Measurements from ENCODE around the gene STK32B.

STK32B gene

DNA sequence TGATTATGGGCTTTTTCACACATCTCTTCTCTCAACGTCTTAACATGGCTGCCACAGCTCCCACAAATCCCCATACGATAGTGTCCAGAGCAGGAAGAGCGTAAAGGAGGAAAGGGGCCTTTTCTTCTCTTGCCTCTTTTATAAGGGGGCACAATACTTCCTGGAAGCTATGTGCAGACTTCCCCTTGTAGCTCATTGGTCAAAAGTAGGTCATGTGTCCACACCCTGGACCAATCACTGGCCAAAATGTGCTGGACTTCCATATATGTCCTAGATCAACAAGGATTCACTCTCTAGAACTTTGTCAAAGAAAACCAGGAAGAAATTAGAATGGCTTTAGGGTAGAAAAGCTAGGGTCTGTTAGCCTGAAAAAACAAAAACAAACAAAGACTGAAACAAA, 26.7 kb downstream of the STK32B start:
- DNase-seq: no peak

DNA sequence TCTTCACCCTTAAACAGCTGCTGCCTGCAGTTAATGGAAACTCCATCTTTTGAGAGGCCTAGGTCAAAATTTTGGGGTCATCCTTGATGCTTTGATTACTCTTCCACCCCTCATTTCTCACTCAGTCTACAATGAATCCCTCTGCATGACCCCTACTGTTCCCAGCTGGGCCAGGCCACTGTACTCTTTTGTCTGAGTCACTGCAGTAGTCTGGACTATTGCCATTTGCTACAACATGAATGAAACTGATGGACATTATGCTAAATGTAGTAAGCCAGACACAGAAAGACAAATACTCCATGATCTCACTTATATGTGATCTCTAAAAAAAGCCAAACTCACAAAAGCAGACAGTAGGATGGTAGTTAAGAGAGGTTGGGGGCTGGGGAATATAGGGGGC, 28.3 kb downstream of the STK32B start:
- DNase-seq: no peak

GRCh38 chr4:5081441-5081999, 30.2 kb downstream of the STK32B start:
- DNase-seq: no peak

GRCh38 chr4:5082376-5082775, 31.1 kb downstream of the STK32B start:
- DNase-seq: no peak

- DNase-seq: no peak
Measured at GRCh38 chr4:5084911-5085475, 33.7 kb downstream of the STK32B start.

- no peak for DNase-seq
Measured at GRCh38 chr4:5086535-5086934, 35.3 kb downstream of the STK32B start.

DNA sequence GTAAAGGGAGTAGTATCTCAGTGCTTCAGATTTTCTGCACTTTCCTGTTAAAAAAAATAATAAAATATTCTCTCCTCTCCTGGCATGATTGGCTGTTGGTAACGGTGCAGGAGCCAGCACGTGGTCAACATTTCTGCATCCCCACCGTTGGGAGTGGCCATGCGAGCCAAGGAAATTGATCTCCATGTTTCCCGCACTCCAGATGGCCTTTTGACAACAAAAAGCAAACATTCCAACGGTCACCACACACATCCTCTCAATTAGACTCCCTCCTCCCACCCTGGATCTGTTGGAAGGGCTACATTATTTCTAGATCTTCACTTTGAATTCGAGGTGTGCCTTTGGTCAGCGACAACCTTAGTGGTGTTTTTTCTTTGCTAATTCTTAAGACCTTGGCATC, 45.0 kb downstream of the STK32B start:
- DNase-seq: no peak

DNA sequence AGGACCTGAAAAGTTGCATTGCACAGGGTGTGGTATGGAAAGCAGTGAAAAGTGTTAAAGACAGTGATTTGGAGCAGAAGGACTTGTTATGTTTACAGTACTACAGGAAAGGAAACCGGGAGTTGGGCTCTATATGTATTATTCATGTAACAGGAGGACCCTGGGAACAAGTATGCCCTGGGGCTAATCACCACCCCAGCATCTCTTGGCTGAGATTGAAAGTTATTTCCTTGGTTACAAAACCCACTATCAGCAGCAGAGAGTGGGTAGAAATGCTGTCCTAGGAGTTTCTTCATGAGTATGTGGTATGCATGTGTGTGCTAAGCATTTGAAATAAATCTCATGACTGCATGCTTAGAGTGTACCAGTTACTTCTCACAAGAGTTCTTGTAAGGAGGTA, 46.9 kb downstream of the STK32B start:
- no peak for DNase-seq

DNA sequence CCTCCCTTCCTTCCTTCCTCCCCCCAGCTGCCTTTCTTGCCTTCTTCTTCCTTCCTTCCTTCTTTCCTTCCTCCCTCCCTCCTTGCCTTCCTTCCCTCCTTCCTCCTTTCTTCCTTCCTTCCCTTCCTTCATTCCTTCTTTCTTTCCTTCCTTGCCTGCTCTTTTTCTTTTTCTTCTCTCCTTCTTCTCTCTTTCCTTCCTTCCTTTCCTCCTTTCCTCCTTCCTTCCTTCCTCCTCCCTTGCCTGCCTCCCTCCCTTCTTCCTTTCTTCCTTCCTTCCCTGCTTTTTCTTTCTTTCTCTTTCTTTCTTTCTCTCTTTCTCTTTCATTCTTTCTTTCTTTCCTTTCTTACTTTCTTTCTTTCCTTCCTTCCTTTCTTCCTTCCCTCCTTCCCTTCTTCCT, 49.1 kb downstream of the STK32B start:
- no peak for DNase-seq

GRCh38 chr4:5100986-5101385, 49.7 kb downstream of the STK32B start:
- DNase-seq: no peak

DNA sequence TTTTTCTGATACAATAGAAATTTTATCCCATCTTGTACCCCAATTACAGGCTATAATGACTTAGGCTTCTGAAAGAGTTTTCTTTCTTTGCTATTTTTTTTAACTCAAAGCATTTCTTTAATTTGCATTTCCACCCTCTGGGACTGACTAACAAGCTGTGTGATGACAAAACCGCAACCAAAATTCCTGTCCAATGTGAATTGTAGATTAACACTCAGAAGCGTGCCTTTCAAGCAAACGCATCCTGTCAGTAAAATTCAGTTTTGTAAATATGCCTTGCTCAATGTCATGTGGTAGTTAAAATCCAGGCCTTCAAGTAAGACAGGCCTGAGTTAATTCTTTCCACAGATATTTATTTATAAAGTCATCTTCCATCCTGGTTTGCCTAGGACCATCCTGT, 50.3 kb downstream of the STK32B start:
- DNase-seq: no peak

GRCh38 chr4:5110901-5111300, 59.6 kb downstream of the STK32B start:
- no peak for DNase-seq

GRCh38 chr4:5112333-5113095, 61.2 kb downstream of the STK32B start:
- DNase-seq: no peak

DNA sequence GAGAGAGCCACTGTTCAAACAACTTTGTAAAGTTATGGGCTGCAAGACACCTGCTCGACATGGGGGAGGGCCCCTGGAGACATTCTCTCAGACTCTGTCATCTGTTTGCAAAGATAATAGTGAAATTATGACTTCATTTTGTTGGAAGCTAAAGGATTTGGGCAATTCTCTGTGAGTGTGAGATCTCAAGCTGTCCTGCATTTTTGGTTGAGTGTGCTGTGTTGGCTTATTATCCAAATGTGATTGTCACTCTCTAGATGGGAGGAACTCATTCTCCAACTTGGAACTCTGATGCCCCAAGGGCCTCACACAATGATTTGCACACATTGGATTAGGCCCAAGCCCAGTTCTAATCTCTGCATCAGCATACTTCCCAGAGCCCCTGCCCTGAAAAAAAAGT, 63.7 kb downstream of the STK32B start:
- no peak for DNase-seq

DNA sequence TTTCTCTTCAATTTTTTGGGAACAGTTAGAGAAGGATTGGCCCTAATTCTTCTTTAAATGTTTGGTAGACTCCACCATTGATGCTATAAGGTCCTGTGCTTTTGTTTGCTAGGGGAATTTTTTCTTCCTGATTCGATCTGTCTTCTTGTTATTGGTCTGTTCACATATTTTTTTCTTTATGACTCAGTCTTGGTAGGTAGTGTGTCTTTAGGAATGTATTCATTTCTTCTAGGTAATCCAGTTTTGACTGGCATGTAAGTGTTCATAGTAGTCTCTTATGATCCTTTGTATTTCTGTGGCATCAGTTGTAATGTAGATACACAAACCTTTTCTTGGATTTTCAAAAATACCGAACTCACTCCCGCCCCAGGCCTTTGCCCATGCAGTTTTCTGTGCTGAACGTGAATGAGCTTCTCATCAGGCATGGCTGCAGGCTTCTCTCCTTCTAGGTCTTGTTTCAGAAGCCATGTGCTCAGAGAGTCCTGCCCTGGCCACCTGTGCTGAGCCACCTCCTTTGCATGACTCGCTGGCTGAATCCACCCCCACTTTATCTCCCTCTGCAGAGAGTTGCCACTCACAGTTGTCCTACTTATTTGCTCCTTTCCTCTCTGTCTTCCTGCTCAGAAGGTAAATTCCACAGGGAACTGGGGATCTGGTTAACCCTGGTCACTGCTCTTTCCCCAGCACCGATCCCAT, 67.0 kb downstream of the STK32B start:
- DNase-seq: no peak

DNA sequence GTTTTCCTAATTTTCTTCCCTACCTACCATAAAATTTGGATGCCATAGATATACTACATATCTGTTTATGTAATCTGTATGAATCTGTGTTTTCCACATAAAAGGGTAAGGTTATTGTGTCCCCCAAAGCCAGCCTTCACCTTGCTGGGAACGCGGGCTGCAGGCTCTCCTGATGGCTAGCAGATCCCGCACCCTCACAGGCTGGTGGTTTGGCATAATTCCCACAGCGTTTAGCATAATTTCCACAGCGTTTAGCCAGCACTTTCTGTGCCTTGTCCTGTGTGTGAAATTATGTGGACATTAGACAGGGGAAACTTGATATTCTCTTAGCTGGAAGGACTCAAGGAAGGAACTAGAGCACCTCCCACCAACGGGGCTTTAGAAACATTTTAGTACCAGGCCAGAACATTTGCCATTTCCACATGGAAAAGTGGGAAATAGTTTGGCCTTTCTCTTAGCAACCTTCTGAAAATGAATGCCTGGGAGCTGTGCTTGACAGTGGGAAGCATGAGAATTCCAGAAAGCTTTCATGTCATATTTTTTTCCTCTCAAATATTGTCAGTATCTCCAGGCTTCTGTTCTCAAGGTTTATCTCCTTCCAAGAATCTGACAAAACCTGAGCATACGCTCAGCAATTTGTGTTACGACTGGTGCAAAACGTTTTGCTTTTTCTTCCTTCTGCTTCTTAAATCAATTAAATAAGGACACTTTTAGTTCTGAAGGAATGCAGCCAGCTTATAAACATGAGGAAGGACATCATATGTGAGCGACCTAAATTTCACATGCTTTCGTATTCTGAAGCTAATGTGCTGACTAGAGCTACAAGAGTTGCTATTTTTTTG, 67.9 kb downstream of the STK32B start:
- DNase-seq: no peak

DNA sequence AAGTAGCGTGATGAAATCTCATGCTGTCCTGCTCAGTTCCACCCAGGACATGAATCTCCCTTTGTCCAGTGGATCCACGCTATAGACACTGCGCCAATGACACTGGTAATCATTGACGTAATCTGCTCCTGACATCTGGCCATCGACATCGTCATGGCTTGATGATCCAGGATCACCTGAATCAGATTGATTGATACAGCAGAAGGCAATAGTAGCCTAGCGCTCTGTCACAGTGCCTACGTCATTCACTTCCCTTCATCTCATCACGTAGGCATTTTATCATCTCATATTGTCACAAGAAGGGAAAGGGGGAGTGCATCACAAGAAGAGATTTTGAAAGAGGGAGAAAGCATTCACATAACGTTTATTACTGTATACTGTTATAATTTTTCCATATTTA, 68.8 kb downstream of the STK32B start:
- DNase-seq: no peak

DNA sequence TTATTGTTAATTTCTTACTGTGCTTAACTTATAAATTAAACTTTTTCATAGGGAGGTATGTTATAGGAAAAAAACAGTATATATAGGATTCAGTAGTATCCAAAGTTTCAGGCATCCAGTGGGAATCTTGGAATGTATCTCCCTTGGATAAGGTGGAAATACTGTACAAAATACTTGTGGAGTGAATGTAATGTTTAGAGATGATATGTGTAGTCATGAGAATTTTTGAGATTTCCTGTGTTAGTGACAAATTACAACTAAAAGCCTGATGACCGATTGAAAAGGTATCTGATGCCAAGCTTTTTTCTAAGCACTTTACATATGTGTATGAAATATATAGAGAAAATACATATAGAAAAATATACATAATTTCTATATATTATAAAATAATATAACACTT, 69.2 kb downstream of the STK32B start:
- DNase-seq: no peak

- DNase-seq: no peak
Measured at GRCh38 chr4:5122114-5122513, 70.8 kb downstream of the STK32B start.

DNA sequence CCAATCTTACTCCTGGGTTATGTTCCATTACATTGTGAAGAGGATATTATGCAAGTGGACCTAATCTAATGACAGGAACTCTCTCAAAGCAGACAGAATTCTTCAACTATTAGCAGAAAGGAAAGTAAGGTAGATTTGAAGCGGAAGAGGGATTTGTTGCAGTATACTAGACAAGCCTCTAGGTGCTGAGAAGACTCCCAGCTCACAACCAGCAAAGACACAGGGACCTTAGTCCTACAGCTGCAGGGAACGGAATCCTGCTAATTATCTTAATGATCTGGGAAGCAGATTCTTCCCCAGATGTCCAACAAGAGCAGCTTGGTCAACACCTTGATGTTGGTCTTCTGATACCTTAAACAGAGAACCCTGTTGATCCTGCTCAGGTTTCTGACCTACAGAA, 73.6 kb downstream of the STK32B start:
- no peak for DNase-seq

DNA sequence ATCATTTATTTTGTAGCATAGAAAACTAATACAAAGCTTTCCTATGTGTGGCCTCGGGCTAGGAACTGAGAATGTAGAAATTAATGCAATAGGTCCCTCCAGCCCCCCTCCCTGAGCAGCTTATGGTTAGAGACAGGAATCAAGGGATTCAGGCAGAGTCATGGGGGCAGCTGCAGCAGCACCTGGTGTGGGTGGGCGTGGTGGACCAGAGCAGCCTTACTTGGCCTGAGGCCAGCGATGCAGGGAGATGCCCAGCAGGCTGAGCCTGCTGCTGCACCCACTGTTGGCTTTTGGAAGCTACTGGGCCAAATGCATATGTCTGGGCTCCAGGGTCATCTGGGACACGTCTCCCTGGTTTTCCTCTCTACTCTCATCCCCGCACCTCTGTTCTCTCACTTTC, 74.0 kb downstream of the STK32B start:
- no peak for DNase-seq

GRCh38 chr4:5126231-5126630, 75.0 kb downstream of the STK32B start:
- DNase-seq: no peak

- no peak for DNase-seq
Measured at GRCh38 chr4:5126857-5127256, 75.6 kb downstream of the STK32B start.
